Endodermal cell (in vitro differentiated cells): ENCODE measurements around the gene TNRC18. TPM values are rescaled to one million over a fixed set of nuclear protein-coding genes. Genes with fewer than 3 reads are reported as not detected.

Experiments used
- DNase-seq: peaks from one replicate; pipeline ENCODE4 v3.0.0-alpha.2; 2017
- H3K27ac ChIP-seq: 2 replicates; pipeline ENCODE4 v1.5.1; 2013; ENCODE audit warnings: mild to moderate bottlenecking, low read depth, low read length, moderate library complexity
- H3K27me3 ChIP-seq: 2 replicates; pipeline ENCODE4 v1.6.1; 2013; ENCODE audit warnings: mild to moderate bottlenecking, low read length, moderate library complexity; ENCODE audit not compliant: insufficient read depth, control insufficient read depth, poor library complexity, severe bottlenecking
- H3K36me3 ChIP-seq: 2 replicates; pipeline ENCODE4 v1.7.0; 2013; ENCODE audit warnings: mild to moderate bottlenecking, low read length, moderate library complexity; ENCODE audit not compliant: control insufficient read depth, insufficient read depth
- H3K4me1 ChIP-seq: one replicate; pipeline ENCODE4 v1.7.0; 2013; ENCODE audit warnings: low read length; ENCODE audit not compliant: control insufficient read depth, insufficient read depth
- H3K4me3 ChIP-seq: 2 replicates; pipeline ENCODE4 v1.5.1; 2013; ENCODE audit warnings: mild to moderate bottlenecking, low read length, moderate library complexity
- H3K9ac ChIP-seq: 2 replicates; pipeline ENCODE4 v1.6.1; 2013; ENCODE audit warnings: mild to moderate bottlenecking, low read length, moderate library complexity; ENCODE audit not compliant: poor library complexity, severe bottlenecking; ENCODE audit errors: extremely low read depth
- H3K9me3 ChIP-seq: 2 replicates; pipeline ENCODE4 v1.6.1; 2013; ENCODE audit warnings: mild to moderate bottlenecking, low read length, moderate library complexity; ENCODE audit not compliant: control insufficient read depth
- H3K27ac Mint-ChIP-seq: 2 replicates; pipeline ENCODE4 v1.8.0; 2020; ENCODE audit warnings: mixed read lengths
- H3K27me3 Mint-ChIP-seq: 2 replicates; pipeline ENCODE4 v1.8.0; 2021; ENCODE audit warnings: mild to moderate bottlenecking, mixed read lengths; ENCODE audit not compliant: insufficient read depth
- H3K36me3 Mint-ChIP-seq: 2 replicates; pipeline ENCODE4 v1.8.0; 2020; ENCODE audit warnings: low read depth, mixed read lengths
- H3K4me1 Mint-ChIP-seq: 2 replicates; pipeline ENCODE4 v1.8.0; 2020; ENCODE audit warnings: mixed read lengths
- H3K4me3 Mint-ChIP-seq: 2 replicates; pipeline ENCODE4 v1.8.0; 2020; ENCODE audit warnings: mild to moderate bottlenecking, moderate library complexity, mixed read lengths
- H3K9me3 Mint-ChIP-seq: 2 replicates; pipeline ENCODE4 v1.8.0; 2020; ENCODE audit warnings: mild to moderate bottlenecking, mixed read lengths
- CTCF ChIP-seq: fragments of 200-600 bp; sonication (generic); conservative IDR thresholded peaks from 2 replicates; pipeline ENCODE4 v1.5.0; 2021; ENCODE audit warnings: antibody characterized with exemption, mild to moderate bottlenecking
- WGBS, 2 experiments: methylation state at CpG; one replicate each; pipeline versions ENCODE4 v1.1.5 to v1.1.7; 2013; ENCODE audit warnings: missing lambda C conversion rate in 2 of 2, mixed read lengths in 1 of 2; ENCODE audit not compliant: insufficient coverage in 1 of 2, insufficient read length in 1 of 2; 5-methylcytosine and 5-hydroxymethylcytosine counted together
- total RNA-seq, 2 donors: library from RNA; stranded (reverse); fragmentation: NEBNext Ultra II Directional in 1 of 2; extraction: Animal tissue kit (Norgen Biotek cat#: 25700) in 1 of 2; gene quantifications; 2 replicates in 1 of 2; 3 replicates in 1 of 2; pipeline ENCODE4 v1.2.1, GENCODE V29; 2021

TNRC18 gene
- total RNA-seq, 2 donors from 2014 or later, result 103 to 136 TPM

GRCh38 chr7:5379546-5379945 is 44.1 kb downstream of the TNRC18 start:
- 96 to 97% methylated on average over 13 to 17 of the region's 17 CpGs for WGBS, 2 experiments
- no peak for TF ChIP-seq CTCF
- H3K9me3 ChIP-seq, result no peaks in the 10 kb centered on the region
- Mint-ChIP-seq H3K27me3 (no peaks in the 10 kb centered on the region), H3K4me3 (no peak overlapping the region), H3K4me1 (peaks cover 13% of the 10 kb centered on the region), H3K27ac (no peak overlapping the region), H3K9me3 (no peaks in the 10 kb centered on the region), H3K36me3 (peaks cover 36% of the 10 kb centered on the region)
- peaks cover 2% of the 10 kb centered on the region for H3K4me1 ChIP-seq
- H3K36me3 ChIP-seq, result peaks cover 76% of the 10 kb centered on the region
- DNase-seq, result no peak
- H3K27ac ChIP-seq, result no peak overlapping the region
- no peak overlapping the region for H3K4me3 ChIP-seq
- H3K27me3 ChIP-seq, result no peaks in the 10 kb centered on the region
- no peak overlapping the region for H3K9ac ChIP-seq

DNA sequence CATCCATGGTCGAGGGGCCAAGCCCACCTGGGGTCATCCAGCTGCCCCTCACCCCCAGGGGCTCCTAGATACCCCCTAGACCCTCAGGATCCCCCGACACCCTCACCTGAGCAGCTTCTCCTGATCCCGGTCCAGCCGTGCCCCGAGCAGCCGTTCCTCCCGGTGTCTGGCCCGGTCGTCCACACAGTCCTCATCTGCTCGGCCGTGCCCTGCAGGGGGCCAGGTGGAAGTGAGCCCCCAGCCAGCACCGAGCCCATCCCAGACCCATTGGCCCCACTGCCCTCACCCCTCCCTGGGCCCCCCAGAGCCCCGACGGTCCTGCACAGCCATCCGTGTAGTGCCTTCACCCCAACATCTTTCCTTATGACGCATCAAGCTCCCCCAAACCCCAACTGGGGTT is 45.8 kb downstream of the TNRC18 start:
- Mint-ChIP-seq H3K4me3 (no peak overlapping the region), H3K9me3 (no peaks in the 10 kb centered on the region), H3K36me3 (peaks cover 44% of the 10 kb centered on the region), H3K27ac (no peak overlapping the region), H3K4me1 (peaks cover 3% of the 10 kb centered on the region), H3K27me3 (no peaks in the 10 kb centered on the region)
- H3K9me3 ChIP-seq, result no peaks in the 10 kb centered on the region
- H3K4me1 ChIP-seq, result no peaks in the 10 kb centered on the region
- H3K9ac ChIP-seq, result no peak overlapping the region
- WGBS, 2 experiments, result 86 to 94% methylated on average over 1 to 16 of the region's 16 CpGs
- H3K27me3 ChIP-seq, result no peaks in the 10 kb centered on the region
- no peak for DNase-seq
- H3K27ac ChIP-seq, result no peak overlapping the region
- peaks cover 79% of the 10 kb centered on the region for H3K36me3 ChIP-seq
- no peak for TF ChIP-seq CTCF
- no peak overlapping the region for H3K4me3 ChIP-seq

- WGBS, 2 experiments, result 94 to 97% methylated on average over 6 to 20 of the region's 20 CpGs
- H3K27ac Mint-ChIP-seq, result no peak overlapping the region
Observed at GRCh38 chr7:5377279-5377678, 46.4 kb downstream of the TNRC18 start.

More at GRCh38 chr7:5377279-5377678, 46.4 kb downstream of the TNRC18 start:
- Histone ChIP-seq H3K9me3 (no peaks in the 10 kb centered on the region), H3K27ac (no peak overlapping the region), H3K4me3 (no peak overlapping the region), H3K4me1 (no peaks in the 10 kb centered on the region), H3K27me3 (no peaks in the 10 kb centered on the region), H3K9ac (no peak overlapping the region), H3K36me3 (peaks cover 80% of the 10 kb centered on the region)
- no peaks in the 10 kb centered on the region for H3K27me3 Mint-ChIP-seq
- no peak for TF ChIP-seq CTCF
- no peak overlapping the region for H3K4me3 Mint-ChIP-seq
- no peak for DNase-seq
- H3K4me1 Mint-ChIP-seq, result no peaks in the 10 kb centered on the region
- H3K9me3 Mint-ChIP-seq, result no peaks in the 10 kb centered on the region
- peaks cover 47% of the 10 kb centered on the region for H3K36me3 Mint-ChIP-seq
